ENCODE data around the gene RPS6KA4. TPM values are rescaled to one million over a fixed set of nuclear protein-coding genes. Genes with fewer than 3 reads are reported as not detected.
A peak's percentile ranks its signal among the peaks of the same experiment; 100 is the strongest.

Gene RPS6KA4
- total RNA-seq, 1 donor from 2014 or later: 9.7 TPM

DNA sequence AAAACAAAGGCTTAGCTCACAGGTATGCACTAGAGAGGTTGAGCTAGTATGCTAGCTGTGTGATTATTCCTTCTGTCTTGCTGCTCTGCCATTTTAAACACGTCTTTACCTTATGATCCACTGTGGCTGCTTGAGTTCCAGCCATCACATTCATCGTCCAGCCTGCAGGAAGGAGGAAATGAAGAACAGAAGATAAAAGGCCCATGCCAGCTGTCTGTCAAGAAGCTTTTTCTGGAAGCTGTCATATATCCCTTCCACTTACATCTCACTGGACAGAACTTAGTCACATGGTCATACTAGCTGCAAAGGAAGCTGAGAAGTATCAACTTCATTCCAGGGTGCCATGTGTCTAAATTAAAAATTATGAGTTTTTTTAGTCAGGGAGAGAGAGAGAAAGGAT lies 31.6 kb upstream of the RPS6KA4 start:
- DNase-seq: no peak

DNA sequence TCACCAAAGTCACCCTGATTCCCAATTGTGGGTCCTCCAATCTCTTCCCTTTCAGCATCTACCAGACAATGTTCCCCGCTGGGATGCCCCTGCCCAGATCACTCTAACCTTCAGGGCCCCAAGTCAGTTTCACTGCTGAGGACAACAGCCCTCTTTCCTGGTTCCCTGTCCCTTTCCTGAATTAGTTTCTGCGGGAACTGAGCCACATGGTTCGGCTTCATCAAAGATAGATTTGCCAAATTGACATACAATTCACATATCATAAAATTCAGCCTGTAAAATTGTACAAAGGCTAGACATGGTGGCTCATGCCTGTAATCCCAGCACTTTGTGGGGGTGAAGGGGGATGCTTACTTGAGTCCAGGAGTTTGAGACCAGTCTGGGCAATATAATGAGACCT lies 31.0 kb upstream of the RPS6KA4 start:
- DNase-seq: no peak

DNA sequence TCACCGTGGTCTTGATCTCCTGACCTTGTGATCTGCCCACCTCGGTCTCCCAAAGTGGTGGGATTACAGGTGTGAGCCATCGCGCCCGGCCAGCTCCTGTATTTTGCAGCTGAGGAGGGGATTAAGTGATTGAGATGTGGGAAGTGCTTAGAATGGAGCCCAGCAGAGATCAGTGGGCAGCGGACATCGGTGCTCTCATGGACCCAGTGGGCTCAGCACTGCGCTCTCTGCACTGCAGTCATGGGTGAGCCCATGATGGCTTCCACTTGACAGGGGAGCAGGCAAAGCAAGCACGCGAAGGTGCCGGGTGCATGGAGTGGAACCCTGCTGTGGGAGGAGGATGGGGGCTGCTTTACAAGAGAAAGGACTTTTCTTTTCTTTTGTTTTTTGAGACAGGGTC lies 28.1 kb upstream of the RPS6KA4 start:
- DNase-seq: no peak

DNA sequence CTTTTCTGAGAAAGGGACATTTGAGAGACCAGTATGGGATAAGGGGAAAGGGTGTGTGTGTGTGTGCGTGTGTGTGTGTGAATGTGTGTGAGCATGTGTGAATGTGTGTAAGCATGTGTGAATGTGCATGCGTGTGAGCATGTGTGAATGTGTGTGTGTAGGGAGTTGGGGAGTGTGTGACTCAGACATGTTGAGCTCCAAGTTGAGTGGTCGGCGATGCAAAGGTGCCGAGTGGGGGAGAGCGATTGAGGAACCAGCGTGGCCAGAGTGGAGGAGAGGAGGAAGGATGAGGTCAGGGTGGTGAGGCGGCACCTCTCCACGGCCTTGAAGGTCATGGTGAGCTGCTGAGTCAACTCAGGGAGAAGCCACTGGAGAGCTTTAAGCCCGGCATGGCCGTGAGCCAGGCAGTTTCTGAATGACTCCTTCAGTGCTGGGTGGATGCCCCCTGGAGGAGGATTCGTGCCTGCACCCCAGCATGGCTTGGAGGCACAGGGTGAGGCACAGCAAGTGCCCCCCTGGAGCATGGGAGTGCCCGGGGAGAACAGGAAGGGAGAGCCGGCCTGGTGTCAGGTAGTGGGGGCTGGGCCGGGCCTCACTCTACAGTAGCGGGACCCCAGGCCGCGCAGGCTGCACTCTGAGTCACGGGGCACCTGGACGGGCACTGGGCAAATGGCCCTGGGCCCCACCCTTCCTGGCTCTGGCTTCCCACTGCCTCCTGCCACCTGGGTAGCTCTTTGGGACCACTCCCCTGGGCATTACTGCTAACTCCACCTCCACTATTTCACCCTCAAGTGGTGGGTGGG lies 27.2 kb upstream of the RPS6KA4 start:
- no peak for DNase-seq

DNA sequence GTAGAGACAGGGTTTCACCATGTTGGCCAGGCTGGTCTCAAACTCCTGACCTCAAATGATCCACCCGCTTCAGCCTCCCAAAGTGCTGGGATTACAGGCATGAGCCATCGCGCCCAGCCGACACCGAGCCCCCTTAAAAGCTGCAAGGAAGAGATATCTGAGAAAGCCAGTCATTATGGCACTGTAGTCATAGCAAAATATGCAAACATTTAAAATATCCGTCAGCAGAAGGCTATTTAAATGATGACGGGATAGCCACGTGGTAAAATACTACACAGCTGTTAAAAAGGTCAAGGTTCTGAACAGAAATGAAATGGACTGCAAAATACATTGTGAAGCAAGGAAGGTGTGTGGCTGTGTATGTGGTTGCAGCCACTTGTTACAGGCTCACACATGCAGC lies 25.4 kb upstream of the RPS6KA4 start:
- no peak for DNase-seq

DNA sequence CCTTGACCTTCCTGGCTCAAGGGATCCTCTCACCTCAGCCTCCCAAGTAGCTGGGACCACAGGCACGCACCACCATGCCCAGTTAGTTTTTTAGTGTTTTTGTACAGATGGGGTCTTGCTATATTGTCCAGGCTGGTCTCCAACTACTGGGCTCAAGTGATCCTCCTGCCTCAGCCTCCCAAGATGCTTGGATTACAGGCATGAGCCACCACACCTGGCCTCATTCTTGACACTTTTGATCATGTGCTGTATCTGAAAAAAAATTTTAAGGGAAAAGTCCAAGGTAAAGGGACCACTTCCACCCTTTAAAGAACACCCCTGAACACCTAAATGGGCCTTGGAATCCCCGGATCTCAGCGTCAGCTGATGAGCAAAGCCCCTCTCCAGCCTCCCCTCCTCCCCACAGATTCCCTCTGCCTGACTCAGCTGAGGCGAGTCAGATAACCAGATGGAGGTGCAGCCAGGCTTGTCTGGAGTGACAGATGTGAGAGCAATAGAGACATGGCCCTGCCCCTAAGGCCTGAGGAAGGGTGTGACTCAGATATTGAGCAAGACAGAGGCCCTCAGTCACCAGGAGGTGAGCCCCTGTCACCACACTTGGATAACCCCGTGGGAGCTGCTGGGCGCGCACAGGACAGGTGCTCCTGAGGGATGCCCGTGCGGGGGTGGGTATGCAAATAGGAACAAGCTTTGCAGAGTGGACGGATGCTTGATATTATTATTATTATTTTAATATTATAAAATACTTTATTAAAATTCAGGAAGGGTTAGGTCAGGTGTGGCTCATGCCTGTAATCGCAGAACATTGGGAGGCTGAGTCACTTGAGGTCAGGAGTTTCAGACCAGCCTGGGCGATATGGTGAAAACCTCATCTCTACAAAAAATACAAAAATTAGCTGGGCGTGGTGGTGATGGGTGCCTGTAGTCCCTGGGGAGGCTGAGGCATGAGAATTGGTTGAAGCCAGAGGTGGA lies 23.9 kb upstream of the RPS6KA4 start:
- DNase-seq: no peak

DNA sequence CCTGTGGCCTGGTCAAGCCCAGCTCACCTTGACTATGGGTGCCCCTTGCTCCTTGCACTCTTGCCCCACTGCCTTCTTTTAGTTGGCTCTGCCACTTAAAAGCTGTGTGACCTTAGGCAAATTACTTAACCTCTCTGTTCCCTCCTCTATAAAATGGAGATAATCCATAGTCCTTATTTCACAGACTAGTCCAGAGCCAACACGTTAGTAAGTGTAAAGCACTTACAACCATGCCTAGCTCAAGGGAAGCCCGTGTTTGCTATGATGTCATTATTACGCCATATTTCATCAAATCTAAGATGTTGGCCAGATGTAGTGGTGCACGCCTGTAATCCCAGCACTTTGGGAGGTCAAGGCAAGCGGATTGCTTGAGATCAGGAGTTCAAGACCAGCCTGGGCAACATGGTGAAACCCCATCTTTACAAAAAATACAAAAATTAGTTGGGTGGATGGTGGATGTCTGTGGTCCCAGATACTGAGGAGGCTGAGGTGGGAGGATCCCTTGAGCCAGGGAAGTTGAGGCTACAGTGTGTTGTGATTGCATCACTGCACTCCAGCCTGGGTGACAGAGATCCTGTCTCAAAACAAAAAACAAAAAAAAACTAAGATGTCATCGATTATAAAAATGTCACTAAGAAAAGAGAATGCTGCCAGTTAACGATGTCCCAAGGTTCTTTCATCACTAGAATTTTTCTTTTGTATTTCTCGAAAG lies 21.3 kb upstream of the RPS6KA4 start:
- no peak for DNase-seq

DNA sequence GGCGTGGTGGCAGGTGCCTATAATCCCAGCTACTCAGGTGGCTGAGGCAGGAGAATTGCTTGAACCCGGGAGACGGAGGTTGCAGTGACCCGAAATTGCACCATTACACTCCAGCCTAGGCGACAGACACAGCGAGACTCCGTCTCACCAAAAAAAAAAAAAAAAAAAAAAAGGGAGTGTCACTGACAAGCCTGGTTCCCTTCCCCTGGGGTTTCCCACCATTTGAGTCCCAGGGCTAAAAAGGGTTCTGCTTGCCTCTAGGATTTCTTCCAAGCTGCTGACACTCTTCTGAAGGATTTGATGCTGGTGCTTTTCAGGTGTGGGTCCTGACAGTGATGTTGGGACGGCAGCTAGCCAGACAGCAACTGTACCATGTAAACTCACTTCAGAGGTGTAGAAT lies 20.2 kb upstream of the RPS6KA4 start:
- DNase-seq: no peak

DNA sequence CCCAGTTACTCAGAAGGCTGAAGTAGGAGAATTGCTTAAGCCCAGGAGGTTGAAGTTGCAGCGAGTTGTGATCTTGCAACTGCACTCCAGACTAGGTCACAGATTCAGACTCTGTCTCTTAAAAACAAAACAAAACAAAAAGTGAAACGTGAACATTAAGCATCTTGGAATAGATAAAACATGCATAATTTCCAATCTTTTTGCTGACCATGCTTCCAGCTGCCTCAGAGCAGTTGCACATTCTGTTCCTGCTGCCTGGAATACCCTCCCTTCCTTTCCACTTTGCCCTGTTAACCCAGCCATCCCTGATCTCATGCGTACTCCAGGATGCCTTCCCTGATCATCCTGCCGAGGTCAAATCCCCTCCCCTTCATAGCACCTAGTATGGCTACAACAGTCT lies 19.7 kb upstream of the RPS6KA4 start:
- no peak for DNase-seq

DNA sequence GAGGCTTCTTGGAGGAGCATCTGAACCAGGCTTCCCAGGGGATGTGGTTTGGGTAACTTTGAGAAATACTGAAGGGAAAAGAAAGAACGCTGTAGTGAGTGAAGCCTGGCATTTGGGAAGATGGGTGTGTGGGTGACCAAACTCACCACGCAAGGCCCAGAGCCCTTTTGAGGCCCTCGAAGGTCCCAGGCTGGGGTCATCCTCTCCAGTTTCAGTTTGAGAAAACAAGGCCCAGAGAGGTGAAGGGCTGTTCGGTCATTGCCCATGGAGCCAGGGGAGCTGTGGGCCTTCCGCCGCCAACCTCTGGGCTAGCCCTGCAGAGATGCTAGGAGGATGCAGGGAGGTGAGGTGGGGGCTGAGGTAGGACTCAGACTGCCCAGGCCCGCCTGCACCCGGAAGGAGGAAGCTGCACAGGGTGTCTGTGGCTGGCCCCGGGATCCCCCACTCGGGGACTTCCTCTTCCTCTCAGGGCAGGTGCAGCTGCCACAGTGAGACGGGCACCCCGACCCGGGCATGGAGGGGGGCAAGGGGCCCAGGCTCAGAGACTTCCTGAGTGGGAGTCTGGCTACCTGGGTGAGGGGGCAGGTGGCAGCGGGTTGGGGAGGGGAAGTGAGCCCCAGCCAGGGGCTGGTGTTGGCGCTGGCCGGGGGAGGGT lies 19.1 kb upstream of the RPS6KA4 start, which contains the start of gene CCDC88B:
Gene CCDC88B, plus strand, starts transcription at position 451 of the 655 bp plus-strand sequence. Its CDS starts 63 bp downstream, at position 514.
- no peak for DNase-seq

DNA sequence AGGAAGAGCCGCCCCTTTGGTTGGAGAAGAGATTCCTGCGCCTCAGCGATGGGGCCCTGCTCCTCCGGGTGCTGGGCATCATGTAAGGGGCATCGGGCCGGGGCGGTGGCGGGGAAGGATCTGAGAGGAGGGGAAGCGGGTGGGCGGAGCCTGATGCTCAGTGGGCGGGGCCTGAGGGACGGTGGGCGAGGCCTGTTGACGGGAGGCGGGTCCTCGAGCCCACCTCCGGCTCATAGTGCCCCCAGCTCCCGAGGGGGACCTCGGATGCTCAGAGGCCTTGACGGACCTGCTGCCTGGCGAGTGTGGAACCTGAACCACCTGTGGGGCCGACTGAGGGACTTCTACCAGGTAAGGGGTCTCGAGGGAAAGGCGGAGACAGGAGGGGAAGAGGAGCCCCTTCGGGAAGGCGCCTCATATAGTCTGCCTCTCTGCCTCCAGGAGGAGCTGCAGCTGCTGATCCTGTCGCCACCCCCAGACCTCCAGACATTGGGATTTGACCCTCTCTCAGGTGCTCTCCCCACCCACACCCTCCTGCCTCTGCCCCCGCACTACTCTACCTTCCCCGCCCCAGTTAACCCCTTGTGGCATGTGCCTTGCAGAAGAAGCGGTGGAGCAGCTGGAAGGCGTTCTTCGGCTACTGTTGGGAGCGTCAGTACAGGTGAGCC lies 18.2 kb upstream of the RPS6KA4 start:
- DNase-seq: no peak

DNA sequence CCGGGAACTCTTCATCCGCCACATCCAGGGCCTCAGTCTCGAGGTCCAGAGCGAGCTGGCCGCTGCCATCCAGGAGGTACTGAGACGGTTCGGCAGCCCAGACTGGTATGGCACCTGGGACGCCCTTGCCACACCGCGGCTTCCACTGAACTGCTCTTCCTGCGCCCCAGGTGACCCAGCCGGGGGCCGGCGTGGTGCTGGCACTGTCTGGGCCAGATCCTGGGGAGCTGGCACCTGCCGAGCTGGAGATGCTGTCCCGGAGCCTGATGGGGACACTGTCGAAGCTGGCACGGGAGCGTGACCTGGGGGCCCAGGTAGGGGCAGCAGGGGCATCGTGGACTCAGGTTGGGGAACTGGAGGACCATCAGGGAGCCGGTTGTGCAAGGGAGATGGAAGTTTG lies 17.5 kb upstream of the RPS6KA4 start:
- DNase-seq: no peak

DNA sequence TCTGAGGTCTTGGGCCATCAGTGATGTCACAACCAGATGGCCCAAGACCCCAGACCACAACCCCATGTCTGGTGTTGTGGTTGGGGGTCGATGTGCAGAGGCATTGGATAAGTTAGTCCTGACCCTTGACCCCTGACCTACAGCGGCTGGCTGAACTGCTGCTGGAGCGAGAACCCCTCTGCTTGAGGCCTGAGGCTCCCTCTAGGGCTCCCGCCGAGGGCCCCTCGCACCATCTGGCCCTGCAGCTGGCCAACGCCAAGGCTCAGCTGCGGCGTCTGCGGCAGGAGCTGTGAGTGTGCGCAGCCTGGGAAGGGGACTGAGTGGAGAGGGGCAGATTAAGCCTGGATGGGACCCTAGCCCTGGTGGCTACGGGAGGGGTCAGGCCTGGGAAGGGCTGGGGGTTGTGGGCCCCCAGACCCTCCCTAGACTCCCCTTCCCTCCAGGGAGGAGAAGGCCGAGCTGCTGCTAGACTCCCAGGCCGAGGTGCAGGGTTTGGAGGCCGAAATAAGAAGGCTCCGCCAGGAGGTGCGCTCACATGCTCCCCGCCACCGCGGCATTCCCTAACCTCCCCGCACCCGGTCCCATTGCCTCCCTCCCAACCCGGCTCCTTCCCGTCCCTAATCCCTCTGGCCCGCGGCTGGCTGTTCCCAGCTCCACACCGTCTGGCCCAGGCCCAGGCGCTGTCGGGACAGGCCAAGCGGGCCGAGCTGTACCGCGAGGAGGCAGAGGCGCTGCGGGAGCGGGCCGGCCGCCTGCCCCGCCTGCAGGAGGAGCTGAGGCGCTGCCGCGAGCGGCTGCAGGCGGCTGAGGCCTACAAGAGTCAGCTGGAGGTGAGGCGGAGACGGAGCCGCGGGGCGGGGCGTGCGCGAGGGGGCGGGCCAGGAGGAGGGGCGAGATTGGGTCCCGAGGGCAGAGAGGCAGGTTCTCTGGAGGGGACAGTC lies 16.8 kb upstream of the RPS6KA4 start:
- peak; percentile 51 for DNase-seq

DNA sequence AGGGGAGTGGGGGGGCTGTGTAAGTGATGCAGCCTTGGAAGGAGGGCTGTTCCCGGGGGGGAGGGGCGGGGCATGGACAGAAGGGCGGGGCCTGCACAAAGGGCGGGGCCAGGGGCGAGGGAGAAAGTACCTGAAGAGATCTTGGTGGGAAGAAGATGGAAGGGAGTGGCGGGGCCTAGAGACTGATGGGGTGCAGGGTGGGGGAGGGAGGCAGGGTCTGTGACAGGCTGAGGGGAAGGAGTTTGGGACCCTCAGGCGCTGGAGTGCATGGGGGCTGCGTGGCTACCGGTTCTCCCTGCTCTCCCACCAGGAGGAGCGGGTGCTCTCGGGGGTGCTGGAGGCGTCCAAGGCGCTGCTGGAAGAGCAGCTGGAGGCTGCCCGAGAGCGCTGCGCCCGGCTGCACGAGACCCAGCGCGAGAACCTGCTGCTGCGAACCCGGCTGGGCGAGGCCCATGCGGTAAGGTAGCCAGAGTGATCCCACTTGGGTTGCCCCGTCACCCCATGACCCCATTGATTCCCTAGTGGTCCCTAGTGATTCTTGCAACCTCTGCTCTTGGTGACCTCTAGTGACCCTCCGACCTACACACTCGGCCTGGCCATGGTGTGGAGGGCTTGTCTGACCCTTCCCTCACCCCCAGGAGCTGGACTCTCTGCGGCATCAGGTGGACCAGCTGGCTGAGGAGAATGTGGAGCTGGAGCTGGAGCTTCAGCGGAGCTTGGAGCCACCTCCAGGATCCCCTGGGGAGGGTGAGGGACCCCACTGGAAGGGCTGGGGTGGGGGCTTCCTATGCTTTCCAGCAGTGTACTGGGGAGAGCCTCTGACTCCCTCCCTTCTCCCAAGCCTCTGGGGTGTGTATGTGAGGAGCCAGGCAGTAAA lies 15.9 kb upstream of the RPS6KA4 start:
- DNase-seq: no peak

DNA sequence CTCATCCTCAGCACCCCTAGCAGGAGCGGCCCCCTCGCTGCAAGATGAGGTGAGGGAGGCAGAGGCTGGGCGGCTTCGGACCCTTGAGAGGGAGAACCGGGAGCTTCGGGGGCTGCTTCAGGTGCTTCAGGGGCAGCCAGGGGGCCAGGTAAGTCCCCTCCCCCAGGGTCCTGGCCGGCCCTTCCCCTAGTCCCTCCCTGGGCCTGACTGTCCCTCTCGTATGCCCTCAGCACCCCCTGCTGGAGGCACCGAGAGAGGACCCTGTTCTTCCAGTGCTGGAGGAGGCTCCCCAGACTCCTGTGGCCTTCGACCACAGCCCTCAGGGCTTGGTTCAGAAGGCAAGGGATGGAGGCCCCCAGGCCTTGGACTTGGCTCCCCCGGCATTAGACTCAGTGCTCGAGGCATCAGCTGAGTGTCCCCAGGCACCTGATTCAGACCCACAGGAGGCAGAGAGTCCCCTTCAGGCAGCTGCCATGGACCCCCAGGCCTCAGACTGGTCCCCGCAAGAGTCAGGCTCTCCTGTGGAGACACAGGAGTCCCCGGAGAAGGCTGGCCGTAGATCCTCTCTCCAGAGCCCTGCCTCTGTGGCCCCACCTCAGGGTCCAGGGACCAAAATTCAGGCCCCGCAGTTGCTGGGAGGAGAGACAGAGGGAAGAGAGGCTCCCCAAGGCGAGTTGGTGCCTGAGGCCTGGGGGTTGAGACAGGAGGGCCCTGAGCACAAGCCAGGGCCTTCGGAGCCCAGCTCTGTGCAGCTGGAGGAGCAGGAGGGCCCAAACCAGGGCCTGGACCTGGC lies 15.0 kb upstream of the RPS6KA4 start:
- DNase-seq: no peak

DNA sequence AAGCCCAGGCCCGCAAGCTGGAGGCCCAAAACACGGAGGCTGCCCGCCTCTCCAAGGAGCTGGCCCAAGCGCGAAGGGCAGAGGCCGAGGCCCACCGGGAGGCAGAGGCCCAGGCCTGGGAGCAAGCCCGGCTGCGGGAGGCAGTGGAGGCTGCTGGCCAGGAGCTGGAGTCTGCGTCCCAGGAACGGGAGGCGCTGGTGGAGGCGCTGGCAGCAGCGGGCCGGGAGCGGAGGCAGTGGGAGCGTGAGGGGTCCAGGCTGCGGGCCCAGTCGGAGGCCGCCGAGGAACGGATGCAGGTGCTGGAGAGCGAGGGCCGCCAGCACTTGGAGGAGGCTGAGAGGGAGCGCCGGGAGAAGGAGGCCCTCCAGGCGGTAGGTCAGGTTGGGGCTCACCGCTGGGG lies 14.2 kb upstream of the RPS6KA4 start:
- no peak for DNase-seq

DNA sequence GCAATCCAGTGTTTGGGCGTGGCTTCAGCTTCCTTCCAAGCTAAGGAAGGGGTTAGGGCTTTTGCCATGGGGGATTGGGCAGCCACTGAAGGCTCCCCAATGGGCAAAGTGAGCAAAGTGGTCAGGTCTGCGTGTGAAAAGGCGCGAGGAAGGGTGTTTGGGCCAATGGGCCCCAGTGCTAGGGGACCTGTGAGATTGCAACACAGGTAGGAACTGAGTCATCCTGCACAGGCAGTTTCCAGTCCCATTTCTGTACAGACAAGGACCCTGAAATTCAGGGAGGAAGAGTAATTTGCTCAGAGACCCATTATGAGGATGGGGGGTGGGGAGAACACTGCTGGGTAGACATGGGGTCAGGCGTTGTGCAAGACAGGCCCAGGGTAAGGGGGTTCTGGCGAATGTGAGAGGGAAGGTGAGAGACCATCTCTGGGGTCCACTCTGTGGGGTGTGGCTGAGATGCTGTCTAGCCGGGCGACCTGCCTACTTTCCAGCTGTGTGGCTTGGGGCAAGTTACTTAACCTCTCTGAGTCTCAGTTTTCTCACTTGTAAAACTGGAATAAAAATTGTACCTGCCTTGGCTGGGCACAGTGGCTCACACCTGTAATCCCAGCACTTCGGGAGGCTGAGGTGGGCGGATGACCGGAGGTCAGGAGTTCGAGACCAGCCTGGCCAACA lies 11.6 kb upstream of the RPS6KA4 start:
- no peak for DNase-seq
